Lower leg skin (tissue), 3 donors: Measurements from ENCODE around the gene PRODH.

Source experiments
- POLR2A ChIP-seq, 2 donors: fragments of 450-650 bp; IDR thresholded peaks; one replicate each; pipeline ENCODE4 v1.6.1; 2016 to 2017; ENCODE audit warnings: antibody characterized with exemption in 2 of 2, mild to moderate bottlenecking in 1 of 2, moderate library complexity in 1 of 2
- TF ChIP-seq, protein P1 (sequence below), 3 donors: fragments of 450-650 bp; IDR thresholded peaks; one replicate each; pipeline ENCODE4 v1.5.1; 2016; ENCODE audit warnings: antibody characterized with exemption in 3 of 3, mild to moderate bottlenecking in 3 of 3, moderate library complexity in 2 of 3

DNA sequence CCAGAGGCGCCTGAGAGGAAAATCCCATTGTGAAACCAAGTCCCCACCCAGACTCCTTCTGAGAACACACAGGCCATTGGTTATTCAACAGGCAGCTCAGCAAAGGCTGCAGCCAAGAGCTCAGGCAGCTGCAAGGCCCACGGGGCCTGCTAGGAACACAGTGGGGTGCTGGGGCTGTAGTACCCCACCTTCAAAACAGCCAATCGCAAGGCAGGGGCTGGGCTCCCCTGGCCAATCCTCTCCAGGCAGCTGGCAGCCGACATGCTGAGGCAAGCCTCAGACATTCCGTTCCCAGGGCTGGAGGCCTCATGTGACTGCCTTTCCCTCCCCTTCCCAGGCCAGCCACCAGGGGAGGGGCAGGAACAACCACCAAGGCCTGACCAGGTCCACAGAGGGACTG lies 6.6 kb downstream of the PRODH start:
- TF ChIP-seq, protein P1, sequence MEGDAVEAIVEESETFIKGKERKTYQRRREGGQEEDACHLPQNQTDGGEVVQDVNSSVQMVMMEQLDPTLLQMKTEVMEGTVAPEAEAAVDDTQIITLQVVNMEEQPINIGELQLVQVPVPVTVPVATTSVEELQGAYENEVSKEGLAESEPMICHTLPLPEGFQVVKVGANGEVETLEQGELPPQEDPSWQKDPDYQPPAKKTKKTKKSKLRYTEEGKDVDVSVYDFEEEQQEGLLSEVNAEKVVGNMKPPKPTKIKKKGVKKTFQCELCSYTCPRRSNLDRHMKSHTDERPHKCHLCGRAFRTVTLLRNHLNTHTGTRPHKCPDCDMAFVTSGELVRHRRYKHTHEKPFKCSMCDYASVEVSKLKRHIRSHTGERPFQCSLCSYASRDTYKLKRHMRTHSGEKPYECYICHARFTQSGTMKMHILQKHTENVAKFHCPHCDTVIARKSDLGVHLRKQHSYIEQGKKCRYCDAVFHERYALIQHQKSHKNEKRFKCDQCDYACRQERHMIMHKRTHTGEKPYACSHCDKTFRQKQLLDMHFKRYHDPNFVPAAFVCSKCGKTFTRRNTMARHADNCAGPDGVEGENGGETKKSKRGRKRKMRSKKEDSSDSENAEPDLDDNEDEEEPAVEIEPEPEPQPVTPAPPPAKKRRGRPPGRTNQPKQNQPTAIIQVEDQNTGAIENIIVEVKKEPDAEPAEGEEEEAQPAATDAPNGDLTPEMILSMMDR (IDR thresholded peaks at IDR 0.05), result no peak
- no peak for TF ChIP-seq POLR2A (IDR thresholded peaks at IDR 0.05)
